Measurements from ENCODE around the gene AMIGO2.
"Not testable (repeated sequence)": the region's sequence is repeated elsewhere in the genome, so short reads cannot be mapped to it uniquely, and the experiment has no call there.

AMIGO2 gene

DNA sequence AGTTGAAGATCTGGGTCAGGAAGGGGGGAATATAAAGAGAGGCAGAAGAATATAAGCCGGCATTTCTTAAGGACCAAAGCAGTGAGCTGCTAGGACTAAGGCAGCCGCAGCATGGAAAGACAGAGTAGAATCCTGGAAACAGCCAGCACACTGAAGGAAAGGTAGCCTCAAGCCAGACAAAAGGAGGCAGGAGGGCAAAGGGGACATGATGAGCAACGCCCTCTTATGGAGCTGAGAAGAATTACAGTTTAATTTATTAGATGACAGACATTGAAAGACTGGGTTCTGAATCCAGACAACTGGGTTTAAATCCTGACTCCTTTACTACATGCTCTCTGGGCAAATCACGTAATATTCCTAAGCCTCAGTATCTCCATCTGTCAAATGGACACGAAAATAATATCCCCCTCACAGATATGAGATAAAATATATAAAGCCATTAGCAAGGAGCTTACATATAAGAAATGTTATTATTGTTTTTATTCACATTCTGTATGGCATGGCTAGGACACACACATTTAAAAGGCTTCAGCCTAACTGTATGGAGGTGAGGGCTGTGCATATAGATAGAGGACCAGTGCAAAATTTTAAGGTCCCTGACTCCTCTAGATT, 8.4 kb downstream of the AMIGO2 start:
- no peak for DNase-seq

DNA sequence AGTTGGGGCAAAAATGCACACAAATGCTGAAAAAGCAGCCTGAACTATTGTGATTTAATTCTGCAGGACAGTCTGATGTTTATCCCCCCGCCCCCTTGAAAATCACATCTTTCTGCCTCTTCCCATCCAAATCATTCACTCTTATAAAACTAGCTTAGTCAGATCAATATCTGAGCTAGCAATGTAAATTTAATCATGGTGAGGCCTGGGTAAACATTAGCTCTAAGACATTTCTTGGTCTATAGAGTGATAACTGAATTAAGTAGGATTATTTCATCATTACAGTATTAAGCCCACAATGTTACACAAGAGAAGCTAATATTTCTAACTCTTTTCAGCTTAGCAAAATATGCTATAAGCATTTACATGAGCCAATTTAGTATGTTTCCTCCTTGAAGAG, 9.4 kb downstream of the AMIGO2 start:
- no peak for DNase-seq

DNA sequence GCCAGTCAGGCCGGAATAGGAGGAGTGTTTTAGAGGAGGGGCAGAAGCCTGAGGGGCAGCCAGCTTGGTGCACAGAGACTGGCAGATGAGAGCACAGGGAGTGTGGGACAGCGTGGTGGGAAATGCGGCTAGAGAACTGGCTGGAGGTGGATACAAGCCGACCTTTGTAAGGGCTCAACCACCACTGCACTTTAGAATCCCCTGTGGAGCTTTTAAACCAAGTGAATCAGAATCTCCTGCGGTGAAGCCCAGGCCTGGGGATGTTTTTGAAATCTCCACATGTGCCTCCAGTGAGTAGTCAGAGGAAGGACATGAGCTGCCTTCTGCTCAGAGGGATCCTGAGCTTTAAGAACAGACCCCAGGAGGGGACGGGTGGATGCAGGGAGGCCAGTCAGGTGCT, 11.2 kb downstream of the AMIGO2 start:
- no peak for DNase-seq

DNA sequence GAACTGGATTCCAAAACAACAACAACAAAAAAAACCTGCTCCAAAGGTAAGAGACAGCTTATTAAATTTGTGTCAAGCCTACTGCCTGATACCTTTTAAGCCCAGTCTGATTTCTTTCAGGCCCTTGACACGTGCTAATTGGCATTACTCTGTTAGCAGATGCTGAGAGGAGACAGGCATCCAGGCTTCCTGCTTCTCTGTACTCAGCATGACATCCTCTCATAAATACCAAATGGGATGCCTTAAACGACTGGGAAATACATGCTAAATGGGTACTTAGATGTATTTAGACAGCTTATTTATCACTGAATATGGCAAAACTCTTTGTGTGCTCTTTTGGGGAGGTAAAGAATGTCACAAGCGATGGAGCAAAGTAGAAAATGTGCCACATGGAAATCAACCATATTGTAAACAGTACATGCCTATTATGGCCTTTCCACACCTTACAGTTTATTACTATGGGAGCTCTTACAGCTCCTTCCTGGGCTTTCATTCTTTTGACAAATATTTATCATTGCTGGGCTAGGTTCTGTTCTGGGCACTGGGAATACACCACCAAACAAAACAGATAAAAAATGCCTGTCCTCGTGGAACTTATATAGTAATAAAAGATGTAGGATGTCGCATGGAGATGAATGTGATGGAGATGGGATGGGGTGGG, 11.9 kb downstream of the AMIGO2 start:
- no peak for DNase-seq

DNA sequence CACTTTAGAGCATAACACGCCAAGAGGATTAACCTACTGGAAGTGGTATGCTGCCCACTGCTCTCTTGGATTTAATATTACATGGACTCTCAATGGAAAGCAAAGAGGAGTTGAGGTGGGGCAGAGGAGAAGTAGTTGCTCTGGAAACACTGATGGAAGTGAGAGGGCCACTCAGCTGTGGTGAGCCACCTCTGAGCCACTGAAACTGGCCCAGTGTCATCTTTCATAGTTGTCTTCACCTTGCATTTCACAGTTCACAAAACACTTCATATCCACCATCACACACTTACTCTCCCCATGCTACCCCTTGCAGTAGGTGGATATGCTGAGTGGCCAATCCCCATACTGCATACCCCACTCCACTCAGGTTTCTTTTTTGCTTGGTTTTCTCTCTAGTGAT, 12.6 kb downstream of the AMIGO2 start:
- no peak for DNase-seq

DNA sequence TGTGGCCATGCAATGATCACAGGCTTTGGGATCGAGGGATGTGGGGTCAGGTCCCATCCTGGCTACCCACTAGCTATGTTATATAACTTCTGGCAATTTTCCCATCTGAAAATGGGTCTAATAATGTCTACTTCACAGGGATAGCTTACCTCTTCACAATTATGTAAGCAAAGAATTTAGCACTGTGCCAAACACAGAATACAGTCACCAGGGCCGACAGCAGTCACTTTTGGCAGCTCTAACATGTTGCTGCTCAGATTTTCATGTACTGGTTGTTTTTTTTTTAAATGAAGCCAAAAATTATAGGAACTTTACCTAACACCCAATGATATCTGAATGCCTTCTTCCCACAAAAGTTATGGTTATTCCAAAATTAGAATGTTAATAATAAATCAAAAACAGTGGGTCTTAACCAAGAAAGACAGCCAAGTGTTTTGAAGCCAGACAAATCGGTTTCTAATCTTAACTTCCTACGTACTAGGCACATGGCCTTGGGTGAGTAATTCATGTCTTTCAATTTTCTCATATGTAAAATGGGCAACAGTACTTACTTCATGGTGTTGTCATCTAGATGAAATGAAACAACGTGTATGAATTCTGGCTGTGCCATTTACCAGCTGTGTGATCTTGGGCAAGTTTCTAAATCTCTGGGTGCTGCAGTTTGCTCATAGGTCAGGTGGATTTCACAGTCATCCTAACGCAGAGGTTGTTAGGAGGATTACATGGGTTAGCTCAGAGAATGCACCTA, 13.3 kb downstream of the AMIGO2 start:
- DNase-seq: no peak

DNA sequence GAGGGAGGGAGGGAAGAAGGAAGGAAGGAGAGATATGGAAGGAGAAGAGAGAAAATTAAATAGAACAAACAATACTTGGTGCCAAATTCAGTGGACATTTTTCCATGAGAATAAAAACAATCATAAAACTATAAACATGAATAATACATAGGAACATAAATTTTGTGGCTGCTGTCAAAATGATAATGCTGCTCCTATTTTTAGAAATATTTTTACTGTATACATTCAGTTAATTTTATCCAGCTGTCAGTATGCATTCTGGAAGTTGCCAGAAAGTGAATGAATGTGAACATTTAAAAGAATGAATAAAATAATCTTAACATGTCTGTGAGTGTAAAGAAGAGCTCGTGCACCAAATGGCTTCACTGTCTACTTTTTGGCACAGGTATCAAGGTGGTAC, 14.2 kb downstream of the AMIGO2 start:
- DNase-seq: no peak

DNA sequence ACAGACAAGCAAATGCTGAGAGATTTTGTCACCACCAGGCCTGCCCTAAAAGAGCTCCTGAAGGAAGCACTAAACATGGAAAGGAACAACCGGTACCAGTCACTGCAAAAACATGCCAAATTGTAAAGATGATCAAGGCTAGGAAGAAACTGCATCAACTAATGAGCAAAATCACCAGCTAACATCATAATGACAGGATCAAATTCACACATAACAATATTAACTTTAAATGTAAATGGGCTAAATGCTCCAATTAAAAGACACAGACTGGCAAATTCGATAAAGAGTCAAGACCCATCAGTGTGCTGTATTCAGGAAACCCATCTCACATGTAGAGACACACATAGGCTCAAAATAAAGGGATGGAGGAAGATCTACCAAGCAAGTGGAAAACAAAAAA, 21.1 kb downstream of the AMIGO2 start:
- not testable (repeated sequence) for DNase-seq

DNA sequence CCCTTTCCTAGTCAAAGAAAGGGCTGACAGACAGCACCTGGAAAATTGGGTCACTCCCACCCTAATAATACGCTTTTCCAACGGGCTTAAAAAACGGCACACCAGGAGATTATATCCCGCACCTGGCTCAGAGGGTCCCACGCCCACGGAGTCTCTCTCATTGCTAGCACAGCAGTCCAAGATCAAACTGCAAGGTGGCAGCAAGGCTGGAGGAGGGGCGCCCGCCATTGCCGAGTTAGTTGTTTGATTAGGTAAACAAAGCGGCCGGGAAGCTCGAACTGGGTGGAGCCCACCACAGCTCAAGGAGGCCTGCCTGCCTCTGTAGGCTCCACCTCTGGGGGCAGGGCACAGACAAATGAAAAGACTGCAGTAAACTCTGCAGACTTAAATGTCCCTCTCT, 22.8 kb downstream of the AMIGO2 start:
- not testable (repeated sequence) for DNase-seq

DNA sequence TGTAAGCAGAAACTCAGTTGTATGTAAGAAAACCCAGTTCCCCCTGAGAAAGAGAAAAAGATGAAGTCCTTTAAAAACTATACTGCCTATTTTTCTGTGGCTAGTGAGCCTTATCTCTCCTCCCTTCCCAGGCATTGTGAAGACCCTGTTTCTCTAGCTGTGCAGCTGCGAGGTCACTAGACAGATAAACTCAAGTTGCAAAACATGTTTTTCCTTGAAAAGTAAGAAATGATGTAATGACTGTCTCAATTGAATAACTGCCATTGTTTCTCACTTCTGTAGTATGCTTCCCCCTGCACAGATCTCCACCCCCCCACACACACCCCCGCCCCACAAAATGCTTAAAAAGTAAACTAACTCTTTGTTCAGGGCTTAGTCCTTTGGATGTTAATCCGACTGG, 23.9 kb downstream of the AMIGO2 start:
- DNase-seq: not testable (repeated sequence)

DNA sequence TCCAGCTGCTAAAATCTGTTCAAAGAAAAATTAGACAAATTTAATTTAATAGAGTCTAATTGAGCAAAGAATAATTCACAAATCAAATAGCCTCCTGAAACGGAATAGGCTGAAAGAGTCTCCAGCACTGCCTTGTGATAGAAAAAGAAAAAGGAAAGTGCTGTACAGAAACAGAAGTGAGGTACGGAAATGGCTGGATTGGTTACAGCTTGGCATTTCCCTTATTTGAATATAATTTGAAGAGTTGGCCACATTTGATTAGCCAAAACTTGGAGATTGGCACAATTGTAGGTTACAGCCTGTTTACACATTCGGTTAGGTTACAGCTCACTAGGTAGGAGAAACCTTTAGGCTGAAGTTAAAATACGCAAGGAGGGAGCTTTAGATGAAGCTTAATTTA, 25.1 kb downstream of the AMIGO2 start:
- no peak for DNase-seq

DNA sequence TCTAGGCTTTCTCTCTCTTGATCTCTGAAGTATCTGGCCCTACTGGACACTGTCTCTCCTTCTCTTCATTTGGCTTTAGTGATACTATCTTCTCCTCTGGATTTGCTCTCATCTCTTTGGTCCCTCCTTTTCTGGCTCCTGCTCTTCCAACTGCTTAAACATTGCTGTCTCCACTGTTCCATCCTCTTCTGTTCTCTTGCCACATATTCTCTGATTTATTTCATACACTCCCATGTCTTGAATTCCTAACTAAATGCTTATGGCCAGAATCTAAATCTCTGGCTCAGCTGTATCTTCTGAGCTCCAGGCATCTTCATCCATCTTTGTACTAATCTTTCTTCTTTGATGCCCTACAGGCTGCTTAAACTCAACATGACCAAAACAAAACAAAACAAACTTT, 25.8 kb downstream of the AMIGO2 start:
- no peak for DNase-seq

DNA sequence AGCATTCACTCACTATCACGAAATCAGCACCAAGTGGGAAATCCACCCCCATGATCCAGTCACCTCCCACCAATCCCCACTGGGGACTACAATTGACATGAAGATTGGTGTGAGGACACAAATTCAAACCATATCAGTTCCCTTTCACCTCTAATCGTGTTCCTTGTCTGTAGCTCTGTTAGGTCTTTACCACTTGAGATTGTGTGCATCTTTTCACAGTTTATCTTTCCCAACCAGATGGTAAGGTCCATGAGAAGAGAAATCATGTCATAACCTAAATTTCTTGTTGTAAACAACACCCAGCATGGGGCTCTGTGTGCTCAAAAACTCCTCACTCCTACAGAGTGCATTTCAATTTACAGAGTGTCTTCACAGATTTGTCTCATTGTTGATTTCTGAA, 27.5 kb downstream of the AMIGO2 start:
- no peak for DNase-seq

DNA sequence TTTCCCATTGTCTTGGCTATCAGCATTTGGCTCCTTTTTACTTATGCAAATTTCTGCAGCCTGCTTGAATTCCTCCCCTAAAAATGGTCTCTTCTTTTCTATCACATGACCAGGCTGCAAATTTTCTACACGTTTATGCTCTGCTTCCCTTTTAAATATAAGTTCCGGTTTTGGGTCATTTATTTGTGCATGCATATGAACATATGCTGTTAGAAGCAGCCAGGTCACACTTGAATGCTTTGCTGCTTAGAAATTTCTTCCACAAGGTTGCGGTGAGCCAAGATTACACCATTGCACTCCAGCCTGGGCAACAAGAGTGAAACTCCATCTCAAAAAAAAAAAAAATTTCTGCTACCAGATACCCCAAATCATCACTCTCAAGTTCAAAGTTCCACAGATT, 28.5 kb downstream of the AMIGO2 start:
- DNase-seq: not testable (repeated sequence)

DNA sequence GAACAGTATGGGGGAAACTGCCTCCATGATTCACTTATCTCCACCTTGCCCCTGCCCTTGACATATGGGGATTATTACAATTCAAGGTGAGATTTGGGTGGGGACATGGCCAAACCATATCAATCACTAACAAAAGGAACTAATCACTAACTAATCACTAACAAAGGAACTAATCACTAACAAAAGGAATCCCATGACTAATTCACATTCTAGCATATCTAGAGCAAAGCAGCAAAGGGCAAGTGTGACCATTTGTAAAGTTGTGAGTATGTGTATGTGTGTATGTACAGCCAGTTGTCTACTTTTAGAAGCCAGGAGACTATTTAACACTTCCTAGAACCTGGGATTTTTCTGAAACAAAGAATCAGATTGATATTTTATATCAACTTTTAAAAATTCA, 31.2 kb downstream of the AMIGO2 start:
- no peak for DNase-seq

DNA sequence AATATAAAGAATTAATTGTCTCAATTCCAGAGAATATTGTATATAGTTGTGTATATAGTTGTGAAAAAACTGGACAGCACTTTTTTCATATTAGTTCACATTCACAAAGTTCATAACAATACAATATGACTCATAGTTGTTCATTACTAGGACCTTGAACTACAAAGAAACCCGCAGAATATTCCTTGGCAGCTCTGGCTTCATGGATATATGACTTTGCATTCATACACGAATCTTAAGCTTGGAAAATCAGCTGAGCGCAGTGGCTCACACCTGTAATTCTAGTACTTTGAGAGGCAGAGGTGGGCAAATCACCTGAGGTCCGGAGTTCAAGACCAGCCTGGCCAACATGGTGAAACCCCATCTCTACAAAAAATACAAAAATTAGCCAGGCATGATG, 38.4 kb downstream of the AMIGO2 start:
- no peak for DNase-seq

DNA sequence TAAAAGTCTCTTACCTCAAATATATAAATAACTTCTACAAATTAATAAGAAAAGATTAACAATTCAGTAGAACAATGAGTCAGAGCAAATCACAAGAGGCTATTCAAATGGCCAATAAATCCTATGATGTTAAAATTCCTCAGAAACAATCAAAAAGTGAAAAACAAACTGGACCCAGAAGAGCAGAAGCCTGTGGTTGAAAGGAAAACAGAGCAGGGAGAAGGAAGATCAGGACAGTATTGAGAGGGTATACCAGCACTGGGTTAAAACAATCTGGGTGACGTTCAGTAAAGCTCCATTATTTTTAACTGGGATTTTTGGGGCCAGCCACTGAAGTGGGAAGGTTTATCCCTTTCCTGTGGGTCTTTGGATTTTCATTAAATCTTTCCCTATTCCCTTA, 40.0 kb downstream of the AMIGO2 start:
- DNase-seq: no peak

DNA sequence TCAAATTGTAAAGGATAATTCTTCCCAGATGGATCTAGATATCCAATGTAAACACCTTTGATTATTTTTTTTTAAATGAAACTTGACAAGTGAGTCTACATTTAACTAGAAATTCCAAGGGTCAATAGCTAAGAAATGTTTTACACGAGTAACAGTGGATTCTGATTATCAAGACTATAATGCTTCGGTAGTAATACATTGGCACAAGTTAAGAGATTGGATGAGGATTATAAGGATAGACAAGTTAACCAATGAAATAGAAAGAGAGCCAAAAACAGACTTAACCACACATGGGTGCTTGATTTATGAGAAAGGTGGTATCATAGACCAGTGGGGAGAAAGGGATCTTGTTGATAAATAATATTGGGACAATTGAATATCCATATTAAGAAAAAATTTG, 40.7 kb downstream of the AMIGO2 start:
- no peak for DNase-seq

DNA sequence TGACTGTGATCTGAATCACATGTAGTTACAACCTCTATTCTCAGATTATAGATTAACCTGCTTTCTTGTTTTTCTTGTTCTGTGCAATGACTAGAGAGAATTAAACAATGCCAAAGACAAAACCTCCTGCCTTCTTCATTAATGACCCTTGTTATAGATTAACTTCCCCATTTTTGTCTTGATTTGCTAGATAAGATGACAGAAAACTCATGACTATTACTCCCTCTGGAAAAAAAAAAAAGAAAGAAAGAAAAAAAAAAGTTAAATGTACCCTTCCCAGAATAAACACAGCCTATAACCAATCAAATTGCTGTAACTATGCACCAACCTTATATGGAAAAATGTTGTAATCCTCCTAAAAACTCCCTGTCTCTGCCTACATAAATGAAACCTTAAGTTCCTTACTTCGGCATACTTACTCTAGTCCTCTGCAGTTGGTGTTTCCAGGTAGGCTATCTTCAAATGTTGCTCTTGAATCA, 41.5 kb downstream of the AMIGO2 start:
- no peak for DNase-seq

DNA sequence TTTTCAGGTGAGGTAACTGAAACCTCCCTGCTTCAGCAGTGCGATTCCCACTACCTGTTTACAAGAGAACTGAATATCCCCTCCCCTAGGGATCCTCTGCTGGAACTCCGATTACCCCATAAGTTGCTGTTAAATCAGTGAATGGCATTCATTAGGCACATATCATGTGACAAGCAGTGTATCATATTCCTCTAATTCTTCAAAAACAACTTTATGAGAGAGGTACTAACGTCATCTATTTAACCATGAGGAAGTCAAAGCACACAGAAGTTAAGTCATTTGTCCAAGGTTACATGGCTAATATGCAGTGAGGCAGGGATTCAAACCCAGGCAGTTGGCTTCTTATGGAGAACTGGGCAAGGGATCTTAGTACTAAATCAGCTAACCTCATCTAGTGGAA, 44.3 kb downstream of the AMIGO2 start:
- DNase-seq: no peak

DNA sequence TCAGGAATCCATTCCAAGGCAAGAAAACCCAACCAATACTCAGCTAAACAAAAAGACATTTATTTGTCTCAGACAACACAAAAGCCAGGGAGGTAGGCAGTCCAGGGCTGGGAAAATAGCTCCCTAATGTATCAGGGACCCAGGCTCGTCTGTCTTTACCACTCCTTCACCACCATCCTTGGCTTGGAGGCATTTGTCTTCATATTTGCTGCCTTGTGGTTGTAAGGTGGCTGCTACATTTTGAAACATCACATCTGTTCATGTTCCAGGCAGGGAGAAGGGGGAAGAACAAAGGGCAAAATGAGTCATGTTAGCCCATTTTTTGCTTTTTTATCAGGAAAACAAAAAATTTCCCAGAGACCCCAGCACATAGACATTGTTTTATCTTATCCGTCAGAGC, 45.1 kb downstream of the AMIGO2 start:
- DNase-seq: no peak

DNA sequence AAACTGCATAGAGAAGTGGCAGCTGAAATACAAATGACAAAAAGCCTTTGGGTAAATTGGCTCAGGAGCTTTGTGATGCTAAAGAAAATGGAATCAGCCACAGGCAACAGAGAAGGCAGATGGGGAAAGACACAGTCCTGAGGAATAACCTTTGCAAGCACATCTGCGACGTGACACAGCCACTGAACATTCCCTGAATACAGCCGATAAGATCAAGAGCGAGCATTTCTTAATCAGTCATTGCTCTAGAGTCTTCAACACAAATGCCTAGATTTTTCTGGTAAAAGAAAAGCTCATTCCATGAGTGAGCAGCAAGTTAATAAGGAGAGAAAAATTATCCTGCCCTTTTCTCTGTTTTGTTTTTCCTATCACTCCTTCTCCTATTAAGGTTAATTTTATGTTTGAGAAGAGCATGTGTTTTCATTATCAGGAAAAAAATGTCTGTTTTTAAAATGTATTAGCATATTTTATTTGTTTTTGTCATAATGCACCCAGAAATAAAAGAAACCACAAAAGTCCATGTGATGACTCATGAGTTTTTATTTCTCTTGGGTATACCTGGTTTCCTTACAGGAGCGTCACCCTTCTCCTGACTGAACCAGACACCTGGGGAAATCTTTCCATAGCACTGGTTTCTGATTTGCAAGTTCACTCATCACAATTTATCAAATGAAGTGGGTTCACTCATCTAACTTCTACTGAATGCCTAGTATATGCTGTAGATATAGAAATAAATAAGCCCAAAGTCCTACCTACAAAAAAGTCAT, 45.8 kb downstream of the AMIGO2 start:
- DNase-seq: no peak

DNA sequence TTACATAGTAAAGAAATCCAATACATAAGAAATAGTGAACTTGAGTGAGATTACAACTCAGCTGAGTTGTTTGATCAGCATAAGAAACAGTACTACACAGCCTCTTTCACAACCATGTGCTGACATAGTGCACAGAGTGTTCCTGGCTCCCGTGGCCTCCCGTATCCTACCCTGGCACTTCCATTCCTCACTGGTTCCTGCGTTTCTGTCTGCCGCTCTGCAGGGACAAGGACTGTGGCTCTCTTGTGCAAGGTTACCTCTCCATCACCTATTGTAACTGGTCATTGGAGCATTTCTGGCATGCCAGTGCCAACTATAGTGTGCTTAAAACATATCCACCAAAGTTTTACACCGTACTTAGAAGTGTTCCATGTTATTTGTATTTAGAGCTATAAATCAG, 46.7 kb downstream of the AMIGO2 start:
- no peak for DNase-seq

All from T-helper 9 cell (primary cell).